Measurements from ENCODE around the gene PLIN5.

Gene PLIN5

GRCh38 chr19:4522291-4523002 lies 12.6 kb downstream of the PLIN5 start:
- no peak for DNase-seq (ENCODE audit: low read depth)

- DNase-seq (ENCODE audit: low read depth), result no peak
These were observed 13.2 kb downstream of the PLIN5 start for GRCh38 chr19:4521888-4522242.

GRCh38 chr19:4521170-4521887 lies 13.7 kb downstream of the PLIN5 start:
- DNase-seq (ENCODE audit: low read depth), result no peak

- no peak for DNase-seq (ENCODE audit: low read depth)
These were observed 15.3 kb downstream of the PLIN5 start for GRCh38 chr19:4519521-4520277.

- no peak for DNase-seq (ENCODE audit: low read depth)
These were observed 15.9 kb downstream of the PLIN5 start for GRCh38 chr19:4519172-4519496.

- no peak for DNase-seq (ENCODE audit: low read depth)
These were observed 16.5 kb downstream of the PLIN5 start, which contains the start of gene PLIN4 for GRCh38 chr19:4518345-4519171. TSS of gene PLIN4 (minus strand) at chr19:4518486. CDS start at chr19:4518272, 214 bp downstream.

- DNase-seq (ENCODE audit: low read depth), result no peak
These were observed 17.5 kb downstream of the PLIN5 start for GRCh38 chr19:4517451-4518057.

GRCh38 chr19:4516939-4517300 lies 18.1 kb downstream of the PLIN5 start:
- no peak for DNase-seq (ENCODE audit: low read depth)

- no peak for DNase-seq (ENCODE audit: low read depth)
These were observed 18.7 kb downstream of the PLIN5 start for GRCh38 chr19:4516199-4516938.

GRCh38 chr19:4515732-4516131 lies 19.3 kb downstream of the PLIN5 start:
- DNase-seq (ENCODE audit: low read depth), result no peak

- DNase-seq (ENCODE audit: low read depth), result no peak
These were observed 21.8 kb downstream of the PLIN5 start for GRCh38 chr19:4513248-4513647.

- DNase-seq (ENCODE audit: low read depth), result no peak
These were observed 23.0 kb downstream of the PLIN5 start for GRCh38 chr19:4512070-4512469.

- DNase-seq (ENCODE audit: low read depth), result no peak
These were observed 23.5 kb downstream of the PLIN5 start for GRCh38 chr19:4511300-4512054.

- no peak for DNase-seq (ENCODE audit: low read depth)
These were observed 24.4 kb downstream of the PLIN5 start for GRCh38 chr19:4510435-4511255.

GRCh38 chr19:4508698-4509097 lies 26.3 kb downstream of the PLIN5 start:
- DNase-seq (ENCODE audit: low read depth), result no peak

GRCh38 chr19:4507804-4508203 lies 27.2 kb downstream of the PLIN5 start:
- no peak for DNase-seq (ENCODE audit: low read depth)

- DNase-seq (ENCODE audit: low read depth), result no peak
These were observed 27.9 kb downstream of the PLIN5 start for GRCh38 chr19:4507150-4507452.

- no peak for DNase-seq (ENCODE audit: low read depth)
These were observed 28.4 kb downstream of the PLIN5 start for GRCh38 chr19:4506449-4507149.

Data from stimulated activated CD8-positive, alpha-beta memory T cell treated with anti-CD3 and anti-CD28 coated beads, Interleukin-15, amount 100 ng/mL, for 1 hour (primary cell).